22Rv1 (cell line): ENCODE results near the gene LSAMP.

Source experiments
- CTCF ChIP-seq: fragments of 450-650 bp; IDR thresholded peaks from 2 replicates; pipeline ENCODE4 v1.5.1; 2017; ENCODE audit warnings: mild to moderate bottlenecking
- ZFX ChIP-seq: fragments of 450-650 bp; IDR thresholded peaks from 2 replicates; pipeline ENCODE4 v1.6.1; 2017; ENCODE audit warnings: antibody characterized with exemption, borderline replicate concordance

- TF ChIP-seq CTCF (no peak), ZFX (no peak)
These were observed 168.6 kb downstream of the LSAMP start for GRCh38 chr3:116276675-116277074.
